ENCODE measurements around the gene PRDM16.

Gene PRDM16

DNA sequence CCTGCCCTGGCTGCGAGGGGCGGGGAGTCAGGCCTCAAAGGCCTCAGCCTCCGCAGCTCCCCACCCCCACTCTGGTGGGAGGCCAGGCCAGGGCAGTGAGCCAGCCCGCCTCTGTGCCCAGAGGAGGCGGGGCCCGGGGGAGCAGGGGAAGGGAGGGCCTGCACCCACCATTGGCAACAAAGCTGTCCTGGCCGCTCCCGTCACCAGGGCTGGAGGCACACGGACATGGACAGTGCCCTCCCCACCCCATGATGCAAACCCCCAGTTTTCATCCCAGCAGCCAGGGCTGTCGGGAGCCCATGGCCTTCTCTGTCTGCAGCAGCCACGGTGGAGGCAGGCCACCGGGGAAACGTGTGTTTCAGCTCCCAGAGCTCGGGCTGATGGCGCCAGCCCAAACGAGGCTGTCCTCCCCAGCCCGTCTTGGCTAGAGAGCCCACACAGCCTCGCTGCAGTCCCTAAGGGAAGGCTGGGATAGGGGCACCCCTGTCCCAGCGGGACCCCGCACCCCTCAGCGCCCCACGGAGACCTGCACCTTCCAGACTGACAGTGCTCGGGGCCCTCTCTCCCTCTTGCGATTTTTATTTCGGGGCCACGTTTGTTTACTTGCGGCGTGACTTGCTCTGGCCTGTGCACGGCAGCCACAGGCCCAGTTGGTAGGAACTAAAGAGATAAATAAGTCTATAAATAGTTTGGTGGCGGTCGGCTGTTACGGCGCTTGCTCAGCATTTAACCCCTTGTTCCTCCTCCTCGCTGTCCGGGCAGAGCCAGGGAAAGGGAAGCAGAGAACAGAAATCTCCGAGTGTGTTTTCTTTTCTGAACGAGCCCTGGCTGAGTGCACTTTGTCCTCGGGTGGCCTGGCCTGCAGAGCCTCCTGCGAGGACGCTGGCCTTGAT lies 101.8 kb downstream of the PRDM16 start:
- DNase-seq: peak; percentile 90

DNA sequence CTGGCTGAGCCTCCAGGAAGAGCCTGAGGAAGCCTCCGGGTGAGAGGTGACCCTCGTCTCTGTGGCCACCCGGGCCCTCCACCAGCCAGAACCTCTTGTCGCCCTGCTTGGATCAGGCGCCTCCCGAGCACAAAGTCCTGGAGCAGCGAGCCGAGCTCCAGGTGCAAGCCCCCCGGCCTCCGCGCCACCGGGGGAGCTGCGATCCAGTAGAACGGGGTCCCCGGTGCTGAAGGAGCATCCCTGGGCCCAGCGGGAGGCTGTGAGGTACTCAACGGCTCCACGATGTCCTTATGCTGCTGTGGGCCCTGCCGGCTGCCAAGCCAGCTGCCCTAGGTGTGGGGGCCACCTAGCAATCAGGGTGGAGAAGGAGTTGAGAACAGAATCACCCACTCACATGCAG lies 102.8 kb downstream of the PRDM16 start:
- DNase-seq: peak; percentile 46

DNA sequence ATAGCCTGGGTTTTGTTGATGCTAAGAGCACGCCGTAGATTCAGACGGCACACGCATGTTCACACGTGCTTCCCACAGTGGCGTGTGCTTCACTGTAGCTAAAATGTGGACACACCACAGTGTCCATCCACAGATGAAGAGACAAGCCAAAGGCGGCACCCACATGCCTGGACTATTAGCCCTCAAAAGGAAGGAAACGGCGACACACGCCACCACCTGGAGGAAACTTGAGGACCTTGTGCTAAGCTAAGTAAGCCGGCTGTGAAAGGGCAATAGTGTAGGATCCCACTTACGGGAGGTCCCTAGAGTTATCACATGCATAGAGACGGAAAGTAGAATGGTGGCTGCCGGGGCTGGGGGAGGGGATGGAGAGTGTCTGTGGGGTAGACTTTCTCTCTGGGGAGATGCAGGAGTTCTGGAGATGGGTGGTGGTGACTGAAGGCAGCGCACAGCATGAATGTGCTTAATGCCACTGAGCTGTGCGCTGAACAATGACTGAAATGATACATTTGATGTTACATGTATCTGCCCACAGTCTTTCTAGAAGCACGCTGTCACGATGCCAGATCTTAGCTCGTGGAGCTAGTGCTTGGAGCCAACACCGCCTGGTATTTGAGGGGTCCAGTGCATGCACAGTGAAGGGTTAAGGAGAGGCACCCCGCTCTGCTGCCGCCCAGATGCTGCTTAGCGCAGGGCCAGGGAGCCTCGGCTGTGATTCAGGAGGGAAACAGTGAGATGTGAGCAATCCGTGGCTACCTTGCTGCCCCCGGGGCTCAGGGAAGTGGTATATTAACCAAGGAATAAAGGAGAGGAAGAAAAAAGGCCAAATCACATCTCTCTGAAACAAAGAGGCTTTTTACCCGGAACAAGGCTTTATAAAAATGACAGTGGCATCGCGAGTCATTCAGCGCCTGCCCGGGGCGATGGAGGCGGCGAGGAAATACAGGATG lies 103.7 kb downstream of the PRDM16 start:
- DNase-seq: peak; percentile 45

DNA sequence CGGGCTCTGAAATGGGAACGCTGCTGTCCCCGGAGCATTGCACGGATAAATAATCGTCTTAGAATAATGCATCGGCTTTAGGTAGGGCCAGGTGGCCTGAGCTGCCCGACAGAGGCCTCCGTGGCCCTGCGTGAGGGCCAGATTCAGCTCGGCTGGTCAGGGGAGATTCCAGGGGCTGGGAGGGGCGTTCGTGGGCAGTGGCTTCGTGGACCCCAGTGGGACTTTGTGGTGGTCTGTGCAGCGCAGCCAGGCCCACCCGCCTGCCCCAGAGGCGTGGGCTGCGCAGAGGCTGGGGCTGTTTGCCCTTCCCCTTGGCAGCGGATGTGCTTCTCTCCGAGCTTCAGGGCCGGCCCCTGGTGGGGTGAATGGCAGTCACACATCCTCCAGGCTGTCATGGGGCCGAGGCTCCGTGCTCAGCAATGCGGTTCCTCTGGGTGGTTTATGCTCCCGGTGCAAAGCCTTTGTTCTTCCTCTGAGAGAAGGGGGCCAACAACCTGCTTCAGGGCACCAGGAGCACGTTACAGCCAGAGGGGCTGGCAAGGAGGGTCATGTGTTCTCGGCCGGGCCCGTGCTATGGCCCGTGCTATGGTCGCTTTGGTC lies 104.5 kb downstream of the PRDM16 start:
- DNase-seq: no peak

DNA sequence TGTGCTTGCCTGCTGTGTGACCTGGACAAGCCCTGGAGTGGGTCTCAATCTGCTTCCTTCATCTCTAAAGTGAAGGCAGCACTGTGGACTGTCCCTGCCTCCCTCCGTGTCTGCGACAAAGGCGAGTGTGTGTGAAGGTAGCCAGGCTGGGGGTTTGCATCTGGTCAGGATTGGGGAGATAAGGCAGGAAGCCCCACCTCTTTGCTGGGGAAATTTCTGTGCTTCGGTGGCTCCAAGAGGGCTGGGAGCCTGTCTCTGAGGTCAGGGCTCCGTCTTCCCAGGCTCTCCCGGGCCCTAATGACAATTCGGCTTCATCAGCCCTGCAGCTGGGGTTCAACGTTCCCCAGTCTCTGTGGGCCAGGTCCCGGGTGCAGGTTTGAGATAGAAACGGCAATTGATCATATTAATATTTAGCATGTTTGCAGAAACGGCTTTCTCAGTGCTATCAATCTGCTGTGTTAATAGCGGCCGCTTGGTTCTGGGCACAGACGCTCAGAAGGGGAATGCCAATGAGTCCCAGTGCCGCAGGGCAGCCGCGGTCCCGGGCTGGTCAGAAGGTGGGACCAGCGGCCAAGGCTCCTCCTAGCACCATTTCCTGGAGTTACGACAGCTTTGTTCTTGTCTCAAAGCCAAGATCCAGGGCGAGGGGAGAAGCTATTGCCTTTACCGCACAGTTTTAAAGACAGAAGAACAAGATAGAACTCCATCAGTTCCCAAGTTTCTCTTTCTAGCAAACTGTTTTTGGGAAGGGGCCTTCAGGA lies 105.7 kb downstream of the PRDM16 start:
- DNase-seq: no peak

DNA sequence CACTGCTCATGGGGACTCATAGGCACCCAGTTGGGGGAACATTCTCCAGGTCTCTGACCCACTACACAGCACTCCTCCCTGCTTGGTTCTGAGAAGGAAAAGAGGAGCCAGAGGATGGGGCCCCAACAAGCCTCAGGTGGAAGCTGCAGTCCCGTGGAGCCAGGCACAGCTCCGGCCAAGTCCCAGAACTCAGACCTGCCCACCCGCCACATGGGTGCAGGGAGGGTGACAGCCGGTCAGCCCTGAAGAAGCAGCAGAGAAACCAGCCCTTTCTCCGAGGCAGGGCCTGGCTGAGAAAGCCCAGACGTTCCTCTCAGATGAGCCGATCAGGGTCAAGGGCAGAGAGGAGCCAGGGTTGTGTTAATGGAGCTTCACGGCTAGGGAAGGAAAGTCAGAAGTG lies 106.5 kb downstream of the PRDM16 start:
- no peak for DNase-seq

DNA sequence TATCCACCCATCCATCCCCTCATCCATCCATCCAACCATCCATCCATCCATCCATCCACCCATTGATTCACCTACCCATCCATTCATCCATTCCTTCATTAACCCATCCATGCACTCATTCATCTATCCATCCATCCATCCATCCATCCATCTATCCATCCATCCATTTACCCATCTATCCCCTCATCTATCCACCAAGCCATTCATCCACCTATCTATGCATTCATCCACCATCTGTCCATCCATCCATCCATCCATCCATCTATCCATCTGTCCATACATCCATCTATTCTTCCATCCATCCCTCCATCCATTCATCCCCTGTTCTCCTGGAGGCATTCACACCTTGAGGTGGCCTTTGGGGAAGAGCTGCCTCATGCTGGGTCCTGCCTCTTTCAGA lies 107.0 kb downstream of the PRDM16 start:
- no peak for DNase-seq

DNA sequence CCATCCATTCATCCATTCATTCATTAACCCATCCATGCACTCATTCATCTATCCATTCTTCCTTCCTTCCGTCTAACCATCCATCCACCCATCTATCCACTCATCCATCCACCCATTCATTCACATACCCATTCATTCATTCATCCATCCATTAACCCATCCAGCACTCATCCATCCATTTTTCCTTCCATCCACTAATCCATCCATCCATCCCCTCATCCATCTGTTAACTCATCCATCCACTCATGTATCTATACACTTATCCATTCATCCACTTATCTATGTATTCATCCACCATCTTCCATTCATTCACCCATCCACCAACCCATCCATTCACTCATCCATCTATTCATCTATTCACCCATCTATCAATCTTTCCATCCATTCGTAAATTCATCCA lies 107.8 kb downstream of the PRDM16 start:
- DNase-seq: no peak

DNA sequence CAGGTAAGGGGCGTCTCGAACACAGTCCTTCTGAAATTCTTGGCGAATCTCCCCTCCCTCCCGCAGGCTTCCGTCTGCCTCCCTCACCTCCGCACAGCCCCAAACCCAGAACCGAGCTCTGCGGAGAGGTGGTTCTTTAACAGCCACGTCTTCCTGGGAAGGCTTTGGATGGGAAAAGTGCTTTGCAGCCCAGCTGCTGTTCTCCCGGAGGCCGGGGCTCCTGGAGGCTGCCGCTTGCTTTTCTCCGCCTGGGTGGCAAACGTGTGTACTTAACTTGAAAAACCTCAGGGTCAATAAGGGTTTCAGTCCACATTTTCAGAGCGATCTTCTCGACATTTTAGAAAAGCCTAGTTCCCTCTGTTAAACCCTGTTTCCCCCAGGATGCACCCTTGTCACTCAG lies 109.3 kb downstream of the PRDM16 start:
- no peak for DNase-seq

DNA sequence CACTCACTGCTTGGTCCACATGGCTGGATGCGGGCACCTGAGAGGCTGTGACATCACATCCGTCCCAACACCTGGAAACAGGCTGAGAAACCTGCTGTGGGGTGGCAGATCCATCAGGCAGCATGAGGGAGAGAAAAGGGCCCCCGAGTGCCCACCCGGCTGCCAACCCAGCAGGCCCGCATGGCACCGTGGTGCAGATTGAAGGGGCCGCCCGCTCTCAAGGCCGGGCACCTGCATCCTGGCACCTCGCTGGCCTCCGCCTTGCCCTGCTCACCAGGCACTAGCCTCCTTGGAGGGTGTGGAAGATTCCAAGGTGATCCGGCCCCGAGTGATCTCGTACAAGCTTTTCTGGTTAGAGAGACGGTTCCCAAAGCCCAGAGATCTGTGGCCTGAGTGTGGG lies 110.5 kb downstream of the PRDM16 start:
- DNase-seq: no peak

DNA sequence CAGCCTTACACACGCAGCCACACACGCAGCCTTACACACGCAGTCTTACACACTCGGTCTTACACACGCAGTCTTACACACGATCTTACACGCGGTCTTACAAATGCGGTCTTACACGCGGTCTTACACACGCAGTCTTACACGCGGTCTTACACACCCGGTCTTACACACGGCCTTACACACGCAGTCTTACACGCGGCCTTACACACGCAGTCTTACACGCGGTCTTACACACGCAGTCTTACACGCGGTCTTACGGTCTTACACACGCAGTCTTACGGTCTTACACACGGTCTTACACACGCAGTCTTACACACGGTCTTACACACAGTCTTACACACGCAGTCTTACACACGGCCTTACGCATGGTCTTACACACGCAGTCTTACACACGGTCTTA lies 111.9 kb downstream of the PRDM16 start:
- no peak for DNase-seq

DNA sequence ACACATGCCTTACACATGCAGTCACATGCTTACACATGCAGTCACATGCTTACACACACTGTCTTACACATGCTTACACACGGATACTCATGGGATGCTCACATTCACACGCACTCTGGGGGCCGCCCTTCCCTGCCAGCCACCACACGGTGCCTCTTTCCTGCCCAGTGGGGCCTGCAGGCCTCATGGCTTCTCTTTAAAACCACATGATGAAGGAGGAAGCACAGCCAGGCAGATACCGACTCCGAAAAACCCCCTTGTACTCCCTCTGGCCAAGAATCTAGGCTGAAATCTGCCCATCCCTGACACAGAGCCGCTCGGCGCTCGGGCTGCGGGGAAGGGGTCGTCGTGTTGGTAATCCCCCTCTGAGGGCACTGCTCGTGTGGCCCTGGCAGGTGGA lies 113.0 kb downstream of the PRDM16 start:
- no peak for DNase-seq

DNA sequence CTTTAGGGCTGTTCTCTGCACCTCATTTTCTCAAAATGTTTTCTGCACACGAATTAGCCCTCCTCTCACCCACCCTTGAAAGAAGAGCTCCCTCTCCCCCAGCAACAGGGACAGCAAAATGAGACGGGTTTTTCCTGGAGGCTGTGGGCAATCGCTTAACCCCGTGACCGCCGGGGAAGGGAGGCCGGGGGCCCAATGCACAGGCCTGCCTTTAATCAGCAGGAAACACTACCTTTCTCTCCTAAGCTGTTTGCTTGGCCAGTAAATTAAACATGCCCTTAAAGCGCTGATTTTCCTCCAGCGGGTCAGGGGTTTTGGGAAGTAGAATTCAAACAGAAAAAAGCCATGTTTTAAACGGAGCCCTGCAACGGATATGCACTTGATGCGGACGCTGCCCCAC lies 114.4 kb downstream of the PRDM16 start:
- no peak for DNase-seq

DNA sequence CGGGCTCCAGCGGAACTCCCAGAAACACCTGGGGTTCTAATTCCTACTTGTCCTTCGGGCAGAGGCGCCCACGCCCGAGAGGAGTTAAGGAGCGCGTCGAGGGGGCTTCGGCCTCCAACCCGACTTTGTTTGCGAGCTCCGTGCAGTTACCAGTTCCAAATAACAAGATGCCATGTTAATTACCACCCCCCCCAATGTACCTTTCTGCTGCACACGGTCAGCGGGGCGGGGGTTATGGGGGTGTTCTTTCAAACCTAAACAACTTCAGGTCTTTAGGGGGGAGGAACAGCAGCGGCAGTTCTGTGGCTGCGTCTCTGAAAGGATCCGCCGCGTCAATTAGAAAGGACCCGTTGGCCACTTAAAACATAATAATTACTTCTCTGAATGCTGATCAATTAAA lies 114.8 kb downstream of the PRDM16 start:
- DNase-seq: no peak

DNA sequence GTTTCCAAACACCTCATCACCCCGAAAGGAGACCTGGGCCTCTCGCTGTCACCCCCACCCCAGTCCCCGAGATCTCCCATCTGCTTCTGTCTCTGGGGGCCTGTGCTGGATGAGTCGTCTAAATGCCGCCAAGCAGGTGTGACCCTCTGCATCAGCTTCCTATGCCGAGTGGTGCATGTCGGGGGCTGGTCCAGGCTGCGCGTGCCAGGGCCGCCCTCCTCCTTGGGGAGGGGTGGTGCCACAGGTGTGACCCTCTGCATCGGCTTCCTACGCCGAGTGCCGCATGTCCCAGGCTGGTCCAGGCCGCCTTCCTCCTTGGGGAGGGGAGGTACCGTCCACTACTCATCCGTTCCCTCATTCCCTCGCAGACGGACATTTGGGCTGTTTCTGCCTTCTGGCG lies 115.7 kb downstream of the PRDM16 start:
- no peak for DNase-seq

DNA sequence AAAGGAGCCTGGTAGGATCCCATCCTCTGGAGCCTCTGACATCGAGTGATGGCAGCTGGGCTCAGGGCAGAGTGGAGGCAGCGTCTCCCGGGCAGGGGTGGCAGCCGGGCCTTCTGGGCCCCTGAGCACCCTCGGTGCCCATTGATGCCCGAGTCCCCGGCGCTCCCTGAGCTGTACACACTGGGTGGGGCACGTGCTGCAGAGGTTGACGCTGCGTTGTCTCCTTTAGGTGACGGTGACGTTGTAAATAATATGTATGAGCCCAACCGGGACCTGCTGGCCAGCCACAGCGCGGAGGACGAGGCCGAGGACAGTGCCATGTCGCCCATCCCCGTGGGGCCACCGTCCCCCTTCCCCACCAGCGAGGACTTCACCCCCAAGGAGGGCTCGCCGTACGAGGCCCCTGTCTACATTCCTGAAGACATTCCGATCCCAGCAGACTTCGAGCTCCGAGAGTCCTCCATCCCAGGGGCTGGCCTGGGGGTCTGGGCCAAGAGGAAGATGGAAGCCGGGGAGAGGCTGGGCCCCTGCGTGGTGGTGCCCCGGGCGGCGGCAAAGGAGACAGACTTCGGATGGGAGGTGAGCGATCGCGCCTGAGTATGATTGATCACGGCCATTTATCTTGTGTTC lies 117.0 kb downstream of the PRDM16 start:
- DNase-seq: no peak

DNA sequence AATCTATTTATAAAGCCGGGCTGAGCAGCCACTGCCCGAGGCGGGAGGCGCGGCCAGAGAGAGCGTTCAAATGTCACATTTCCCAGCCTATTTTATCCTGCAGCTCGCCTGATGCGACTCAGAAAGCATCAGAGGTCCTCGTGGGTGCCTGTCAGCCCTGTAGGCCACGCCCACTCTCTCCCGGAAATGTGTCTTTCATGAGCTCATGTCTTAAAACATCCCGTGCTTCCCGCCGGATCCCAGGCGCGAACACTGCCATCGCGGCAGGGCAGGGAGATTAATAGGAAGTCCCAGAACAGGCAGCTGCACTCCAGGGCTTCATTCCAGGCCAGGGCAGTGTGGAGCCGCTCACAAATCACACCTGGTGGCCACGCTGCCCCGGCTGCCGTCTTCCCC lies 117.5 kb downstream of the PRDM16 start:
- no peak for DNase-seq

DNA sequence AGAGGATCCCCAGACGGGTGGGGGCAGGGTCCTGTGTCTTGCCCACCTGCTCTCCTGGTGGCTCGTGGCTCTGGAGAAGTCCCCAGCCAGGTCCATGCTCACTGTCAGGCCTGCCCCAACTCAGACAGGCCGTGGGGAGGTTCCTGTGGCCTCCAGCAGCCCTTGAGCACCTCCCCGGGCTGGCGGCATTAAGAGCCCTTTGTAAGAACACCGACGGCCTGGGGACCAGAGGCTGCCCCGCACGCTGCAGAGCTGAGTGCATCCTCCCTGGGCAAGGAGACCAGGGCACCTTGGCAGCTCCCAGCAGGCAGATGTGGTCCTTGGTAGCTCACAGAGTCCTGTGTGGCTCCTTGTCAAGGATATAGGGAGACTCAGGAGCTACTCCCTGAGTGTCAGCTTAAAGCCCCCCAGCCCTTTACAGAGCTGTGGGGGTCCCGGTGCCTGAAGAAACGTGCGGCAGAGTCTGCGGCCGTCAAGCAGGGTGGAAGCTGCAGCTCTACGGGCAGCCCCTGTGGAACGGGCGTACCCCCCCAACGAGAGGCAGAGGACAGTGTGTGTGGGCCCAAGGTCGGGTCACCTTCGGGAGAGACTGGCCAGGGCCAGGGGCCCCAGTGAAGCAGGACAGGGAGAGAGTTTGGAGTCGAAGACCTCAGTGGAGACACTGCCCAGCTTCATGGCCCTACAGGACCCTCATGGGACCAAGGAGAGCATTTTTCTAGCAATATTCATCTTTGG lies 118.6 kb downstream of the PRDM16 start:
- DNase-seq: no peak

DNA sequence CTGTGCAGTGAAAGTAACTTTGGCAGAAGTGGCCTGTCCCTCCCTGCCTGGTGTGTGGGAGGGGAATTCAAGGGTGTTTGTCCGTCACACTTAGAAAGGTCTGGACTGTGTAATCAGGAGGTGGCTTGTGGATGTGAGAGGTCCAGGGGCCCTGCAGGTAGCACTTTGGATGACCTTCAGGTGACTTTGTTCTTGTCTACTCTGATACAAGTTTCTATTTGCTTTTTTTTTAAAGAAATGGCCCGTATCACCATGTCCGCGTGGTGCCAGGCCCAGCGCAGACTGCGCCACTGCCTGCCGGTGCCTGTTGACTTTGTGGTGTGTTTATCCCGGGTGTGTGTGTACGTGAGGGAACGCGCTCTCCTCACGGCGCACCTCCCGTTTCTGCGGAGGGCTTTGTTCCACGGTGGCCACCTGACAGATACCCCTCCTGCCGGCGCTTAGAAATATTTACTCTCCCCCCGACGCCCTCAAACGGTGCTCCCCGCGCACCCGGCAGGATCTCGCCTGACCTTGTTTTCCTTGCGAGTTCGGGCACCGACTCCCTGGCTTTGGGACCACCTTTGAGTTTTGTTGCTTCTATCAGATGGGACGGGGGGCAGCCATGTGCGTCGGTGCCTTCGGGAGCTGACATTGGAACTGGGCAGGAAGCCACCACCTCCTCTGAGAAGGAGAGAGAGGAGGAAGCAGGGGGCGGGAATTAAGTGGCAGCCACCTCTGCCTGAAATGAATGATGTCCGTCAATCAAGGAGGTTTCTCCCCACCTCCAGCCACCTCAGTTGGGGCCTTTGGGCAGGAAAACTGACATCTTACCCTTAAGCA lies 119.4 kb downstream of the PRDM16 start:
- DNase-seq: no peak

DNA sequence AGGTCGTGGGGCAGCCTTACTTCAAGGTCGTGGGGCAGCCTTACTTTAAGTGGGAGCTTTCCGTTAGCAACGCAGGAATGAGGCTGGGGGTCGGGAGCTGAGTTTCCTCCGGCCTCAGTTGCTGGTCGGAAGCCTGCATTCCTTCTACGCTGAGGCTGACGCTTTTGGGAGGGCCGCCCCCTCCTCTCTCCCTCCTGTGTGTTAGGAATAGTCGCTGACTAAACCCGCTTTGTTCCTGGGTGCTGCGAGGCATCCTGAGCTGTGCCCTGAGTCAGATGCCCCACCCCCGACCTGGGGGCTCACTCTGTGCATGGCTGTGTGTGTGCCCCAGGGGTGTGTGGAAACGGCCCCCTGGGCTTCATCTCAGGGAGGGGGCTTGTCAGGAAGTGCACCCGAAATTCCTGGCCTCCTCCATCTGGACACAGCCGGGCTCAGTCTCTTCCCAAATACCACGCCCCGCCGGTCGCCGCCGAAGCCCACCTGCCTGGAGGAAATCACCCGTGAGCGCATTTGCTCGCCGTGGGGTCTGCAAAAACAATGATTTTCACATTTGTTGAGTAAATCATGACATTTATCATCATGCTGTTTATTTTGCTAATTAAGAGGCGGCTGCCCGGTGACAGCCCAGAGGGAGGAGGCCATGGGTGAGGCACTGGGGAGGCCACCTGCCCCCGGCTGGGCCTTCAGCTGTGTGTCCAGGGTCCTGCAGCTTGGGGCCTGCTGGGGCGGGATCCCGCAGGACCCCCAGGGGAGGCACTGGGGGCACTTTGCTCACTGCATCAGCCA lies 121.4 kb downstream of the PRDM16 start:
- DNase-seq: no peak

All from DMS79 treated with DMSO at 0.1 percent for 48 hours (cell line).